SIG-M5 (cell line): Measurements from ENCODE around the gene MAPK8.

Experiments
- DNase-seq: peaks from one replicate; lab custom pipeline; 2025; lab: John Stamatoyannopoulos, UW

MAPK8 gene

DNA sequence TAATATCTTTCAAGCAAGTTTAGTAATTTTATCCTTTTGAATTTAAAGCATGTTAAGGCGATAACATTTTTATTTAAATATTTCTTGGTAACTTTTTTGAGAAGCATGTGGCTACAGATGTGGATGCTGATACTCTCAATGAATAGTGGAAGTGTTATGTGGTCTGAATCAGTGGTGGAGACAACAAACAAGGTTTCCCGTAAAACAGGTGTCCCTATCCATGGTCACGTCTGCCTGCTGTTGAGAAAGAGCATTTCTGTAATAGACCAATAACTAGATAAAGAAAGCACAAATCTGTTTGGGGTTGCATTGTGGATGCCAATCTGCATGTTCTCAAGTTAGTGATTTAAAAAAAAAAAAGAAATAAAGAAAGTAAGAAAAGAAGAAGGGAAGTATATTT, 13.9 kb upstream of the MAPK8 start:
- DNase-seq = no peak

DNA sequence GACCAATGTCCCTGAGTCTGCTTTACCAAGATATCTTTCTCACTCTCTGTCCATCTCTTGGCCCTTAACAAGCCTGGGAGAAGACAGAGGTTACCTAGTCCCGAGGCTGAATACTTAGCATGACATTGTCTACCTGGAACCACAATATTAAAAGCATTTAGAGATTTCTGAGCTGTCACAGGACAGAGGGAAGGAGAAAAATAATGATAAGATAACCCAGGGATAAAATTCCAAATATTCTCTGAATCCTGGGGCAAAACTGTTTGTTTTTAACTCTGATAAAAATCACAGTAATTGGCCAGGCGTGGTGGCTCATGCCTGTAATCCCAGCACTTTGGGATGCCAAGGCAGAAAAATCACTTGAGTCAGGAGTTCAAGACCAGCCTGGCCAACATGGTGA, 12.0 kb upstream of the MAPK8 start:
- DNase-seq = no peak

DNA sequence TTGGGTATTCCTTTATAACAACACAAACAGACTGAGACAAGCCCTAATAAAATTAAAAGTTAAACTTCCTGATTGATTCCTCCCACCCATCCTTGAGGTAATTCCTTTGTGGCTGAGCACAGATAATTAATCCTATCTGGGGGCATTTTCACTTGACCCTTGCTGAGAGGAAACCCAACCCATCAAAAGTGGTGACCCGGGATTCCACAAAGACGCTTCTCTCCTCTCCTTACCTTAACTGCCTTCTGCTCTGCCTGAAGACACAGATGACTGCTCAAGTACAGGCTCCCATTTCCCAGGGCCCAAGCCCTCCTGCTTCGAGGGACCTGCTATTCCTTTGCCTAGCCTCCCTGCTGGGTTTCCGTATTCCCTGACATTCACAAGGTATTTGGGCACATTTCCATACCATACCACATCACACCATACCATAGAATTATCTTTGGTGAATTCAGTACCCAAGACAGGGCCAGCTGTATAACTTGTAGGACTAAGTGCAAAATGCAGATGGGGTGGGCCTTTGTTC, 9.8 kb upstream of the MAPK8 start:
- DNase-seq = no peak

DNA sequence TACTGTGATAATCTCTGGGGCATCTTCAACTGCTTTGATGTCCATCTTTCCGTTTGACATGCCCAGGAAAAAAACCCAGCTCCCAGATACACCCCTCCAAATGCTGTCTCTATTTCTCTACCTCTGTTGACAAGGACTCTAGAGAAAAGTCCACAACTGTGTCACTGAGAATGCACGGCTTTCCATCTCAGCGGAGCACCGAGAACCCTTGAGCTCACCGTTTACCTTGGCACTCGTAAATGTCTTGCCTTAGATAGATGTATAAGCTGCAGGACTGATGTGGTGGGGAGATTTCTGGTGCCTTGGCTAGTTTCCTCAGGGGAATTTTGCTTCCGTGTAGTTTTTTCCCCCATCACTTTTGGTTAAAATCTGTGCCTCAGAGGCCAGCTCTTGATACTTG, 7.4 kb upstream of the MAPK8 start:
- DNase-seq = no peak

DNA sequence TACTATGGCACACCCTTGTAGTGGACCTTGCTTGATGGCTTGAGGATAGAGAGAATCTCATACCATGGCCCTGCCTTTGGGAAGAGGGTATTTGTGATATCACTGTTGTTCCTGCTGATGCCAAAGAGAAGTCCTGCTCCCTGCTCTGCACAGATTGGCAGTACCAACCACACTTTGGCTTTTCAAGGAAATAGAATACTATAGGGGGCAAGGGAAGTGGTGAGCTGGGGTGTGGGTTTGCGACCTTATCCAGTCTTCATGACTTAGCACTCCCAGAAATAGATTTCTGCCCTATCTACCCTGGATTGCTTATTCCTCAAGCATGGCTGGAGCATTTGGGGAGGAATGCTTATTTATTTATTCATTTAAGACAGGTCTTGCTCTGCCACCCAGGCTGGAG, 6.8 kb upstream of the MAPK8 start:
- DNase-seq = no peak

DNA sequence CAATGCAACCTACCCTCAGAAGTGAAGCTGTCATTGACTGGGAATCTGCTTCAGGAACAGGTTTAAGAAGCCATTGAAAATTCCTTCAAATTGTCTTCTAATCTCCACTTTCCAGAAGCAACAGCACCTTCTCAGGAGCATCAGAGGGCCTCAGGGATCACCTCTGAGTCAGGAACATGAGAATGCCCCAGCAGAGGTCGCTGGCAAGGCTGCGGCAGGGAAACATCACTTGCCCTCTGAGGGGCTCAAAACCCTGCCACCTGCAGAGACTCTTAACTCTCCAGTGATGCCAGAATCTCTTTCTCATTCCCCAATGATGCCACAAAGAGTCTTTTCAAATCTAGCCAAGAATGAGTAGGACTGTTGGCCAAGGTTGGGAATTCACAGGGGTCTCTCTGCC, 5.9 kb upstream of the MAPK8 start:
- DNase-seq = no peak

DNA sequence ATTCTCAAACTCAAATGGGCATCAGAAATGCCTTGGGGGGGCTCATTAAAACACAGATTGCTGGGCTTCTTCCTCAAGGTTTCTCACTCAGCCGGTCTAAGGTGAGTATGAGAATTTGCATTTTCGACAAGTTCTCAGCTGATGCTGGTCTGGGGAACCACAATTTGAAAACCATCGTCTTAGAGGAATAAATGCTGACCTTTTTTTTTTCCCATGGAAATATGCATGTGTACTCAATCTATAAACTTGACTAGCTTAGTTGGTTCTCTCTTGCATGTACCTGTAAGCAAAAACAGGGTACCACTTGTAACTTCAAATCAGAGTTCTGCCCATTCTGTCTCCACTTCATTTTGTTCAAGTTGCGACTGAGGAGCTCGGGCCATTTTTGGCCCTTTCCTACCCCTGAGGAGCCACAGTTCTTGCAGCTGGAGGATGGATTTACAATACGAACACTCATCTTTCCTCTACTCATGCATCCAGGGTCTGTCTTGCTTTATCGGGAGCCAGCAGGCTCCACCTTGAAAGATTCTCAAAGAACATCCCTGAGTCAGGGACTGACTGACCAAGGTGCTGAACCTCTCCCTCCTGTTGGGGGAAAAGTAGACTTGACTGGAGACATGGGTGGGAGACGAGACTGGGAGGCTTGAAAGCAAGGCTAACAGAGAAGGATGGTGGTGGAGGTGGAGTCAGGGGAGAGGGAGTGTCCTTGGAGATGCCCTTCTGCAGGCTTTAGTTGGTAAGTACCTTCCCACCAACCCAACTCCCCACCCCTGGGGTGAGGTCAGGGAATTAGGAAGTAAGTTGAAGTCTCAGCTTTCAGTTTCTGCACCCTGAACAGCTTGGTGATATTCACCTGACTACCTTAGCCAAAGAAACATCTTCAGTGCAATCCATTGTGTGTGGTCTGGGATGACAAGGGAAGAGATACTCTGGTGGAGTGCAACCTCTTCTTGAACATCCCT, 3.7 kb upstream of the MAPK8 start:
- no peak for DNase-seq

DNA sequence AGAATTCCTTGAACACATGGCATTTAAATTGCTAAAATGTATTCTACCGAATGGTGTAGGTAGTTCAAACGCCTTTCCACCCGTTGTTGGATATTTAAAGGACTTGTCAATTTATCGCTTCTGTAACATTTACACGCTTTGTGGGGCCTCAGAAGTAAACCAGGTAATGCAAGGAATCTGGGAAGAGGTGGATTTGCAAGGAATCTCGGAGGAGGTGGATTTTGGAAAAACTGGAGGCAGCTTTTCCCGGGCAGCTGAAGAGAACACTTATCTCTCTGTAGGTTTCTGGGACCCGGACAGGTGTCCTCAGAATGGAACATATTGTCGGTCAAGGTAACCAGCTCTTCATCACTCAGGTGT, 592 bp upstream of the MAPK8 start:
- DNase-seq = no peak

DNA sequence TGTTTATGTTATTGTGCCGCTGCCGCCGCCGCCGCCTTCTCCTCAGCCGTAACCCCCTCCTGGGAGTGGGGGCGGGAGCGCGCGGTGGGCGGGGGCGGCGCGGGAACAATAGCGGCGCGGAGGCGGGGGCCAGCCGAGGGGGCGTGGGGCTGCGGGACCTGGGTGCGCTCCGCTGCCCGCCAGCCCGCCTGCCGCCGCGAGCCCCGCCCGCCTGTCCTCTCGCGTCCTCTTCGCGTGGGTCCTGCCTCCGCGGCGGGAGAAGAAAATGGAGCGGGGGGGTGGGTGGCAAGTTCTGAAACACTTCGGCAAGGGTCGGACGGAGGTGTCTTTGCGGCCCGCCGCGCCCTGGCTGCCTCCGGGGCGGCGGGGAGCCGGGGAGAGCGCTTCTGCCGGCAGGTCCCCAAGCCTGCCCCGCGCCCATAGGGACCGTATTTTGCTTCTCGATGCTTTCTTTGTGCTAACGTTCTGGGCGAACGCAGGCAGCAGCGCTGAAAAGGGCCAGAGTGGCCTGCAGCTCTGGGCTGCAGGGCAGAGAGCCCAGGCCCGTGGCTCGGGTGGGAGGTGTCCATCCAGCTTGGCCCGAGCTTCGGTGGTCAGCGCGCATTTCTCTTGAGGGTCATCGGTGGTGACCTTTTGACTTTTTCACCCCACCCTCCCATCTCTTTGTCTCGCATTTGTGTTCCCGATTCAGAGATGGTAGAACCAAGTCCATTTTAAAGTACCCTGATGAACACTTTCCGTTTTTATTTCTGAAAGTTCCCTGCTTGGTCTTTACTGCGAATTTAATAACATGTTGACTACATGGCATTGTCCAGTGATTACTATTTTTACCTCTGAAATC, 613 bp downstream of the MAPK8 start:
- DNase-seq = no peak

DNA sequence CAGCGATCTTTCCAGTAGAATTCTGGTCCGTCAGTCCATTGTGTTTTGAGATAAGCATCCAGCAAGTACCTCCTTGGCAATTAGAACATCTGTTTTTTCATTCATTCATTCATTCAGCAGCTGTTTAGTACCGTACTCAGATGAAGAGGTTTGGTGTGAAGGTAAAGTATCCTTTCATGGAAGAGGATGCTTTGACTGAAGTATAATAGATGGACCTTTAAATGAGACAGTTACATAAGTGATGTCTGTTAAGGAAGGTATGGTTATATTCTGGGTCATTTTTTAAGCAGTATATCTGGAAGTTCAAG, 1.2 kb downstream of the MAPK8 start:
- DNase-seq = no peak

DNA sequence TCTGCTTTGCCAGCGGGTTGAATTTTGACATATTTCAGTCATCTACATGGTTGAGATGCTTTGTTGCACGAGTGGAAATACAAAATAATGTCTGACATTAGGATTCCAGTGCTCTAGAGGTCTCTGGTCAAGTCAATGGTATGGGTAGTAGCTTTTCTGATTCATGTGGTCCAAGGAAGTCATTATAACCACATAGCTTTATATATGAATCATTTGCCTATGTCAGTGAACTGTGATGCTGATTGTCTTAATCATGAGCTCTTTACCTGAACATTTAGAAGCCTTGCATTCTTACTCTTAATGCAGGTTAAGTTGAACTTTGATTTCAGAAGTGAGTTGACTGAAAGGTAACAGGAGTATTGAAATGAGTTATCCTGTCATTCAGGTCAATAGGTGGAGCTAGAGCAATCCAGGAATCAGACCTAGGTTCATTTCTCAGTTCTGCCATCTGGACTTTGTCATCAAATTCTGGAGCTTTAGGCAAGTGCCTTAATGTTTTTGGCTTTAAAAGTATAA, 3.3 kb downstream of the MAPK8 start:
- DNase-seq = no peak

DNA sequence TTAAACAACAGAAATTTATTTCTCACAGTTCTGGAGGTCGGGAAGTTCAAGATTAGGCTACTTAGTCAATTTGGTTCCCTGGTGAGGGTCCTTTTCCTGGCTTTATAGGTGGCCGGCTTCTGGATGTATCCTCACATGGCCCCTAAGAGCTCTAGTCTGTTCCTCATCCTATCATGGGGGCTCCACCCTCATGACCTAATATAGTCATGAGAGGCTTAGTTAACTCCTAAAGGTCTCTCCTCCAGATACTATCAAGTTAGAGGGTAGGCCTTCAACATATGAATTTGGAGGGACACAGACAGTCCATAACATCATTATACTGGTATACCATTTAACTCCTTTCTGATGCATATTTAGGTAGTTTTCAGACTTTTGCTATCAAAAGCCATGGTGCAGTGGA, 7.6 kb downstream of the MAPK8 start:
- no peak for DNase-seq

DNA sequence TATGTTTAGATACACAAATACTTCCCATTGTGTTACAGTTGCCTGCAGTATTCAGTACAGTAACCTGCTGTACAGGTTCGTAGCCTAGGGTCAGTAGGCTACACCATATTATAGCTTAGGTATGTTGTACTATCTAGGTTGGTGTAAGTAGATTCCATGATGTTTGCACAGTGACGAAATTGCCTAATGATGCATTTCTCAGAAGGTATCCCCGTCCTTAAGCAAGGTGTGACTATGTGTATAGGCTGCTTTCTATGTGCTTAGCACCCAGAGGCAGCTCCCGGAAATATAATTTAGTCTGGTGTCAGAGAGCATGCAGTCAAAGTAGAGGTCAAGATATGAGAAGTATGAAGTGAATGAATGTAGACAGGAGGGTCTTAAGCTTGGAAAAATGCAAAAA, 9.8 kb downstream of the MAPK8 start:
- no peak for DNase-seq

DNA sequence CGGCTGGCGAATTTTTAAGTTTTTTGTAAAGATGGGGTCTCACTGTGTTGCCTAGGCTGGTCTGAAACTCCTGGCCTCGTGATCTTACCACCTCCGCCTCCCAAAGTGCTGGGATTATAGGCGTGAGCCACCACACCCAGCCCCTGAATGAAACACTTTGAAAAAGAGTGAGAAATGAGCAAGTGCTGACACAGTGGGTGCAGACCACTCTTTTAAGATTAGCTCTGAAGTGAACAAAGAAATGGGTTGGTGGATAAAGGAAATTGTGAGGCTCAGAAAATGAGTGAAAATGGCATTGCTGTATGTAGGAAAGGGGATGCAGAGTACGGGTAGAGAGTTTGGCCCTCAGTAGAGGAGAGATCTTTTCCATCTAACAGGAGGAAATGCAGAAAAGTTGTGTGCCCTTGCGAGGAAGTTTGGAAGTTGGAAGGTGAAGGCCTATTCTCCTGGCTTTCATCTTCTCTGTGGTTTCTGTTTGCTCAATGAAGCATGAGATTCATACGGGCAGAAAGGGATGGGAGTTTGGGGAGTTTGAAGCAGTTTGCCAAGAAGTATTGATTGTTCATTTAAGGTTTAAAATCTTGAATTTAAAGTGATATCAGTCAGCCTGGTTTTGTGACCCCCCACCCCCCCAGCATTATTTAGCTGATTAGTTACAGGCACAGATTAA, 11.0 kb downstream of the MAPK8 start:
- no peak for DNase-seq

DNA sequence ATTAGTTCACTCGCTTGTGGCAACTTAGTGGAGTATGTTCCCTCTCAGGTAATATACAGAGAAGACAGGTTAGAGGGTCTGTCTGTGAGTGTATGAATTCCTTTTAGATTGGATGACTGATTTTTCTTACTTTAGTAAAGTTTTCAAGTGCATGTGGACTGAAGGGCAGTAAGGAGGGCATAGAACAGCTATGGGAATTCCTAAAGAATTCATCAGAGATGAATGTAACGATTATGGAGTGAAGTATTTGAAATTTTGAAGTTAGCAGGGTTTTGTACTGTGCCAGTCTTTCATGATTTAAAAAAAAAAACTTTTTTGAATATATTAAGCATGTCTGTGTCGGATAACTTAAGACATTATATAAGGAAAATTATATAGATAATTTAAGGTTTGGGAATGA, 15.5 kb downstream of the MAPK8 start:
- no peak for DNase-seq

DNA sequence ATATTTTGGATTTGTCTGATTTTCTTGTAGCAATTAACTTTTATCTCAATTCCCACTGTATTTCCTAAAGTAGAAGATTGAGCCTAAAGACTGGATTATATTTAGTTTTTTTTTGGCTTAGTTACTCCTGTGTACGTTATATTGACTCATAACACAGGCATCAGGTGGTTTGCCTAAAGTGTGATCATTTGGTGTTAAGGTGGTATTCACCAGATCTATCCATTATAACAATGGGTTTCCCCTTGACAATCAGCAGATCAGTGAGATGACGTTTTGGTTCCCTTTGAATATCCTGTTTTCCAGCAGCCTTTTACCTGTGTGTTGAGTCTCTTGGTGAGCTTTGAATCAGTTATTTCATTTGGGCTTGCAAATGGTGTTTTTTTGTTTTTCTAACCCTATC, 18.1 kb downstream of the MAPK8 start:
- DNase-seq = no peak

DNA sequence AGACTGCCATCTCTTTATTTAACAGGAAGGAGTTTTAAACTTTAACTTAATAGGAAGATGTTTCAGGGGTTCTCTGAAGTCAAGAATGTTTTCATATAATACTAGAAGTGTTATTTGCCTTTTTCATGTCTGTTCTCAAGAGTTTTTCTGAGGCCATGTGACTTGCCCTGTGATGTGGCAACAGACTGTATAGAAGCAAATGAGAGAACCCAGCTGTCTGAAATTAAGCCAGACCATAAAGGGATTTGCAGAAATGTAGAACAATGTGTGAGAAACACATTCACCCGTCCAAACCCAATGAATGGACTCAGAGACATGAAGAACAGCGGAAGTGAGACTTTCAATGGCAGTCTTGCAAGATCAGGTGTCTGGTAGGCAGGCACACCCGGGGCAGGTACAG, 23.8 kb downstream of the MAPK8 start:
- DNase-seq = no peak

DNA sequence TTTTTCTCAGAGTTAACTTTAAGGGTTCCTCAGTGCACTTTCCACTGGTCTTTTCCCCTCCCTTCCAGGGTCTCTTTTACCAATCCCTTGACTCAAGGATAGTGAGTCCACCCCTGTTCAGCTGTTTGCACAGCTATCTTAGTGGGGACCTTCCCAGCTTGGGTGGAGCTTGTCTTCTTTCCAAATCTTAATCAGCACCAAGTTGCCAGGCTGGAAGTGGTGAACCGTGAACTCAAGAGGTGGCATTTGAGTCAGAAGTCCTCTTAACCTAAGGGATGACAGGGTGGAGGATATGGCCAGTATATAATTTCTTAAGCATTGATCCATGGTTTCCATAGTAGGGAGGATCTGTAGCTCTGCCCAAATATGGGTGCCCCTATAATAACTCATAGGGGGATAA, 25.0 kb downstream of the MAPK8 start:
- DNase-seq = no peak

DNA sequence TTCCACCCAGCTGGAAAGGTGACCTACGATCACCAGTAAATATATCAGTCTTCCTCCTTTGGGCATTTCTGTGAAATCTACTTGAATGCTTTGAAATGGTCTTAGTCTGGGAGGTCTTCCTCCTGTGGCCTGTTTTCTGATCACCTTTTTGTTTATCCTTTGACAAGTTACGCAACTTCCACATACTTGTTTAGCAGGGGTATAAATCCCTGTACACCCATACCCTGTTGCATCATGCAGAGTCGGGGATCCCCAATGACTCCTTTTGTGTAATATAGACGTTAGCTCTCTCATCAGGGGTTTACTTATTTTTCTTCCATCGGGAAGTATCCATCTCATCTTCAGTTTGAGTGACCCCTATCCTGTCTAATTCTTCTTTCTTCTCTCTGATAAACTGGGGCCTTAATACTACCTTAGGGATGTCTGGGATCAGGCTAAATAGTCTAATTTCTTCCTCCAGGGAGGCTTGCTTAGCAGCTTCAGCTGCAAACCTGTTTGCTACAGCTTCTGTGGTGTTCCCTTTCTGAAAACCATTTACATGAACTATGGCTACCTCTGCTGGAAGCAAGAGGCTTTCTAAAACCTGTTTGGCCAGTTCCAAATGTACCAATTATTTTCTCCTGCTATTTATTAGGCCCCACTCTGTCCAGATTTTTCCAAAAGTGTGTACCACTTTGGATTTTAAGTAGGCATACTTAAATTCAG, 25.8 kb downstream of the MAPK8 start:
- DNase-seq = no peak

DNA sequence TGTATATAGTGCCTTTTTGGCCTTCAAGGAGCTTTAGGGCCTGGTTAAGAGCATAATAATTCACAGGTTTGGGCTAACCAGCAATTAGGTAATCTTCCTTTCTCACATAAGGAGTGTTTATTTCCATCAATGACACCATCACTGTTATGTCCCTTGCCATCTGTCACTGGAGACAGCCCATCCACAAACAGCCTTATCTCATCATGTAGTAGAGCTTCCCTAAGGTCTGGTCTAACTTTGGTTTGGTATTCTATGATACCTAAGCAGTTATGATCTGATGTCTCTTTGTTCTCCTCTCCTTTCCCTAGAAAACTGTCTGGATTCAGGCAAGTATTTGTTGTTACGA, 26.4 kb downstream of the MAPK8 start:
- DNase-seq = no peak

DNA sequence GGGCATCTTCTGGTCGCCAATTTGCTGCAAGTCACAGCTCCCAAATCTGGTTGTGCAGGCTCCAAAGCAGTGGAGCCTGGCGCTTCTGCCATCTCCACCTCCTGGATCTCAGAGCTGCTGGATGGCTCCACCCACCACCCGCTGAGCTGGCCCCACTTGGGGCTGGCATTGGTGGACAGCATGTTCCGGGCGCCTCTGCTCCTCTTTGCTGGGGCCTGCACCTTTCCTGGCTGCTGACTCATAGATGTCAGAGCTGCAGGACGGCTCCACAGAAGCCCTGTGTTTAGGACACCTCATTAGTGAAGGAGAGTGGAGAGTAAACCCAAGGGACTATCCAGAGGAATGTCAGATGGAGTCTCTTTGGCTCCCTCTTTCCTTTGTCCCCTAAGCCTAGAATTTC, 27.4 kb downstream of the MAPK8 start:
- DNase-seq = no peak

DNA sequence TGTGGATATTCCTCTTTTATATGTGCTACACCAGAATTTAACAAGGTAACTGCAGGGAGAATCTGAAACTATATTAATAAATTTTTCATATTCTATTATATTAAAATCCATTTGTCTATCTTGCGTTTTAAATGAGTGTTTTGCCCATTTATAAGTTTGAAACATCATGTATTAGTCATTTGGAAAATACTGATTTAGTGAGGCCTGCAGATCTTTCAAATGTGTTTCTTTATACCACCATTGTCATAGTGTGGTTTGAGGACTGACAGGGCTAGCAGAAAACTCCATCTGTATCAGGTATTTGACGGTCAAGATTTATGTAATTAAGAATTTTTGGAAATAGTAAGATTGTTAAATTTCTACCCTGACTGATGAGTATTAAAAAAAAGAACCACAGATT, 29.3 kb downstream of the MAPK8 start:
- no peak for DNase-seq
